K562 (cell line): Measurements from ENCODE around the gene ADORA1. TPM values are rescaled to one million over a fixed set of nuclear protein-coding genes. Genes with fewer than 3 reads are reported as not detected.

Source experiments
- ATAC-seq: fragments of 200-7000 bp; cut with Tn5 transposase; 3 replicates; pipeline ENCODE4 v1.9.1; 2020; ENCODE audit warnings: moderate library complexity
- BruUV-seq: library from RNA; stranded (reverse); fragments of 400-500 nt; replicated peaks from 2 replicates; lab custom pipeline; 2021; lab: Mats Ljungman, UMichigan
- CTCF ChIA-PET: fragments of 300-600 bp; formaldehyde crosslinking; extraction: SDS; loops from one replicate; lab custom pipeline; 2021; ENCODE audit warnings: low intra/inter-chr PET ratio; lab: Yijun Ruan, JAX
- POLR2A ChIA-PET: fragments of 300-600, 350-650 bp; sonication (Branson Sonifier 250); formaldehyde crosslinking; extraction: SDS; loops from one replicate; lab custom pipeline; 2021; ENCODE audit warnings: antibody characterized with exemption, inconsistent platforms; lab: Yijun Ruan, JAX
- DNase-seq, 4 experiments: peaks; one replicate each; pipeline versions ENCODE4 v3.0.0 to v3.0.0-alpha.2; 2011 to 2018; ENCODE audit warnings: low spot score in 3 of 4, mixed read lengths in 3 of 4; ENCODE audit errors: extremely low read depth in 1 of 4
- FAIRE-seq: peaks from 2 replicates; lab custom pipeline; 2011; peaks lifted over from hg19 to GRCh38; lab: Jason Lieb, UNC
- H2AFZ ChIP-seq: 2 replicates; pipeline ENCODE4 v1.6.0; 2011; ENCODE audit warnings: low read depth, low read length, control low read depth, inconsistent platforms
- H3K27ac ChIP-seq: fragments of 200-600 bp; 3 replicates; pipeline ENCODE4 v1.8.0; 2011; ENCODE audit warnings: low read depth, mild to moderate bottlenecking, control low read depth, inconsistent platforms, low read length, moderate library complexity, mixed read lengths; ENCODE audit errors: extremely low read depth
- H3K27me3 ChIP-seq, 2 experiments: fragments of 300-600 bp in 1 of 2; 2 replicates in 1 of 2; 3 replicates in 1 of 2; pipeline versions ENCODE4 v1.6.0 to v1.8.0; 2011; ENCODE audit warnings: inconsistent platforms in 2 of 2, low read length in 2 of 2, mild to moderate bottlenecking in 1 of 2, mixed read lengths in 1 of 2, moderate library complexity in 1 of 2; ENCODE audit not compliant: control insufficient read depth in 2 of 2, insufficient read depth in 2 of 2
- H3K36me3 ChIP-seq: fragments of 300-600 bp; 3 replicates; pipeline ENCODE4 v1.8.0; 2011; ENCODE audit warnings: mild to moderate bottlenecking, low read length, inconsistent platforms; ENCODE audit not compliant: control insufficient read depth, insufficient read depth
- H3K4me1 ChIP-seq, 2 experiments: fragments of 200-600 bp in 1 of 2; replicated peaks in 1 of 2; 2 replicates in 1 of 2; 3 replicates in 1 of 2; pipeline versions ENCODE4 v1.5.1 to v1.8.0; 2011; ENCODE audit warnings: inconsistent platforms in 2 of 2, low read length in 2 of 2, mild to moderate bottlenecking in 1 of 2, mixed read lengths in 1 of 2, moderate library complexity in 1 of 2; ENCODE audit not compliant: control insufficient read depth in 2 of 2, insufficient read depth in 2 of 2
- H3K4me2 ChIP-seq: 2 replicates; pipeline ENCODE4 v1.6.1; 2011; ENCODE audit warnings: low read length, control low read depth, inconsistent platforms, mixed read lengths; ENCODE audit not compliant: insufficient read depth
- H3K4me3 ChIP-seq: fragments of 200-600 bp; sonication (generic), shearing (Covaris generic); 2 replicates; pipeline ENCODE4 v1.5.1; 2016; ENCODE audit warnings: control low read depth, inconsistent platforms
- H3K79me2 ChIP-seq: fragments of 200-600 bp; 3 replicates; pipeline ENCODE4 v1.8.0; 2011; ENCODE audit warnings: low read length, inconsistent platforms; ENCODE audit not compliant: control insufficient read depth, insufficient read depth
- H3K9ac ChIP-seq, 2 experiments: 2 replicates each; pipeline versions ENCODE4 v1.6.0 to v1.6.1; 2011; ENCODE audit warnings: low read depth in 2 of 2, low read length in 2 of 2, control low read depth in 1 of 2, inconsistent platforms in 1 of 2, mild to moderate bottlenecking in 1 of 2, mixed read lengths in 1 of 2; ENCODE audit not compliant: insufficient read depth in 1 of 2
- H3K9me1 ChIP-seq: one replicate; pipeline ENCODE4 v1.6.0; 2011; ENCODE audit warnings: inconsistent platforms, mild to moderate bottlenecking, low read length, moderate library complexity; ENCODE audit not compliant: control insufficient read depth, insufficient read depth
- H3K9me3 ChIP-seq: replicated peaks from 2 replicates; pipeline ENCODE4 v1.5.1; 2011; ENCODE audit warnings: low read depth, low read length, inconsistent platforms; ENCODE audit not compliant: control insufficient read depth, insufficient read depth
- H4K20me1 ChIP-seq: replicated peaks from 2 replicates; pipeline ENCODE4 v1.6.1; 2011; ENCODE audit warnings: low read length, inconsistent platforms, mixed read lengths; ENCODE audit not compliant: control insufficient read depth, insufficient read depth
- CHD1 ChIP-seq: fragments of 200-600 bp; sonication (generic); IDR thresholded peaks from one replicate; pipeline ENCODE4 v1.6.1; 2012; ENCODE audit warnings: mild to moderate bottlenecking, moderate library complexity, low read length, inconsistent platforms
- CREB3 ChIP-seq: fragments of 450-650 bp; conservative IDR thresholded peaks from 2 replicates; pipeline ENCODE4 v1.6.1; 2016; ENCODE audit warnings: missing genetic modification characterization, low read depth, mild to moderate bottlenecking, missing compliant biosample characterization, moderate library complexity
- CSDE1 ChIP-seq, 2 experiments: fragments of 450-650 bp; IDR thresholded peaks; 2 replicates each; pipeline ENCODE4 v1.6.1; 2016; ENCODE audit warnings: mild to moderate bottlenecking in 1 of 2
- DPF2 ChIP-seq: fragments of 450-650 bp; IDR thresholded peaks from 2 replicates; pipeline ENCODE4 v1.6.1; 2016
- ELF1 ChIP-seq: fragments of 200-800 bp; sonication (Bioruptor generic); IDR thresholded peaks from 2 replicates; pipeline ENCODE4 v1.6.1; 2016; ENCODE audit warnings: missing genetic modification characterization, missing compliant biosample characterization
- GABPB2 ChIP-seq: fragments of 250-450 bp; sonication (Bioruptor Pico); conservative IDR thresholded peaks from 2 replicates; pipeline ENCODE4 v1.5.1; 2021; ENCODE audit warnings: mild to moderate bottlenecking
- GATAD2A ChIP-seq: fragments of 450-650 bp; IDR thresholded peaks from 2 replicates; pipeline ENCODE4 v1.6.1; 2017
- JUNB ChIP-seq: fragments of 450-650 bp; formaldehyde crosslinking; conservative IDR thresholded peaks from 2 replicates; pipeline ENCODE4 v1.4.0; 2020; ENCODE audit warnings: mild to moderate bottlenecking
- MXD1 ChIP-seq: fragments of 250-450 bp; sonication (Bioruptor Pico); IDR thresholded peaks from 2 replicates; pipeline ENCODE4 v1.8.0; 2021; ENCODE audit warnings: borderline replicate concordance, mild to moderate bottlenecking, moderate library complexity; ENCODE audit not compliant: poor library complexity, severe bottlenecking
- NFATC3 ChIP-seq: fragments of 450-650 bp; IDR thresholded peaks from 2 replicates; pipeline ENCODE4 v1.6.1; 2017; ENCODE audit warnings: mild to moderate bottlenecking
- PRMT5 ChIP-seq: sonication (generic); formaldehyde crosslinking; IDR thresholded peaks from 2 replicates; pipeline ENCODE4 v1.5.0; 2020; ENCODE audit warnings: missing genetic modification reagents
- THAP12 ChIP-seq: fragments of 250-450 bp; sonication (Bioruptor Pico); IDR thresholded peaks from 2 replicates; pipeline ENCODE4 v1.9.0; 2021; ENCODE audit warnings: mild to moderate bottlenecking, inconsistent platforms
- ZBTB7A ChIP-seq: IDR thresholded peaks from 2 replicates; pipeline ENCODE4 v1.6.1; 2011; ENCODE audit warnings: low read depth, mild to moderate bottlenecking, low read length, moderate library complexity, borderline replicate concordance; ENCODE audit not compliant: control insufficient read depth
- ZNF76 ChIP-seq: fragments of 250-450 bp; sonication (Bioruptor Pico); IDR thresholded peaks from 2 replicates; pipeline ENCODE4 v1.4.0; 2020; ENCODE audit warnings: mild to moderate bottlenecking, moderate library complexity, borderline replicate concordance
- WGBS: fragments of 100-300 bp; shearing (Covaris generic); methylation state at CpG from one replicate; pipeline ENCODE4 v1.1.6; 2016; ENCODE audit warnings: low coverage, mixed read lengths; ENCODE audit not compliant: insufficient coverage; ENCODE audit errors: missing lambda C conversion rate; 5-methylcytosine and 5-hydroxymethylcytosine counted together
- in situ Hi-C: fragments of 300-500 bp; cut with MboI; formaldehyde crosslinking; loops from 4 replicates; pipeline ENCODE4 v1.15.0; 2018; ENCODE audit warnings: inconsistent platforms, mixed read lengths
- intact Hi-C: fragments of 100-400 bp; cut with micrococcal nuclease; formaldehyde crosslinking; loops from 2 replicates; pipeline ENCODE4 v1.14.2; 2022
- polyA plus RNA-seq, 8 experiments: library from polyadenylated mRNA; depleted of rRNA in 4 of 8; stranded (reverse) in 5 of 8; unstranded in 3 of 8; fragments of >200 nt; fragmentation: Nextera tagmentation in 2 of 8; fragmentation: Illumina TruSeq in 1 of 8; extraction: Ambion mirVana in 2 of 8; extraction: Trizol in 1 of 8; gene quantifications; 2 replicates each; pipeline versions ENCODE4 v1.2.1 to v1.2.3, GENCODE V29; 2011 to 2014; ENCODE audit warnings: inconsistent platforms in 1 of 8, missing spikeins in 1 of 8
- total RNA-seq, 7 experiments: library from RNA; depleted of rRNA in 6 of 7; stranded (reverse); fragments of >200 nt in 6 of 7; fragmentation: Illumina TruSeq in 2 of 7; extraction: Trizol in 2 of 7; gene quantifications; 2 replicates each; pipeline versions ENCODE4 v1.2.1 to v1.2.3, GENCODE V29; 2011 to 2021; ENCODE audit warnings: low replicate concordance in 1 of 7
- TF ChIP-seq, protein P1 (sequence below): fragments of 450-650 bp; IDR thresholded peaks from 2 replicates; pipeline ENCODE4 v1.6.1; 2014; ENCODE audit warnings: low read depth, mild to moderate bottlenecking, moderate library complexity, borderline replicate concordance

The ADORA1 gene
- total and polyA plus RNA-seq, 9 of the 15 experiments (the other 6 are each of a cell fraction or from before 2014, with no cell fraction given) = not detected

- no TSS peak for BruUV-seq
- FAIRE-seq = no peak
Observed at GRCh38 chr1:203199481-203199815, 71.9 kb downstream of the ADORA1 start.

More at GRCh38 chr1:203199481-203199815, 71.9 kb downstream of the ADORA1 start:
- WGBS = 0% methylated on average over 6 of the region's 6 CpGs
- intact Hi-C loops = no loop called here
- no peaks in the 10 kb centered on the region; the same call in 1 of the 2 replicates for H4K20me1 ChIP-seq
- no peak overlapping the region for H2AFZ ChIP-seq
- no peaks in the 10 kb centered on the region for H3K9me1 ChIP-seq
- DNase-seq = no peak
- H3K4me1 ChIP-seq = no peaks in the 10 kb centered on the region
- ChIA-PET POLR2A (interaction anchor here (0.9 kb wide), 1 partner anchor 17 kb away, joined by 6 read pairs; no protein-coding TSS in a partner anchor), CTCF (no interaction called here)
- no peaks in the 10 kb centered on the region for H3K36me3 ChIP-seq
- in situ Hi-C loops = no loop called here
- H3K9me3 ChIP-seq = no peaks in the 10 kb centered on the region
- H3K27me3 ChIP-seq = peaks cover 34 to 41% of the 10 kb centered on the region in 2 experiments; a peak in 4 of 5 replicates
- no peaks in the 10 kb centered on the region for H3K79me2 ChIP-seq
- no peak for ATAC-seq
- no peak overlapping the region for H3K9ac ChIP-seq
- no peak overlapping the region for H3K4me3 ChIP-seq
- no peak overlapping the region for H3K4me2 ChIP-seq
- no peak overlapping the region for H3K27ac ChIP-seq
- no peak for TF ChIP-seq ZNF76
- TF ChIP-seq ZBTB7A = no peak
- TF ChIP-seq MXD1 = no peak
- no peak for TF ChIP-seq JUNB
- TF ChIP-seq CSDE1 (IDR thresholded peaks at IDR 0.05) = no peak
- no peak for TF ChIP-seq DPF2
- no peak for TF ChIP-seq NFATC3
- TF ChIP-seq CREB3 (tag) = no peak
- no peak for TF ChIP-seq ELF1
- TF ChIP-seq PRMT5 (CRISPR knock-in tag) = no peak
- TF ChIP-seq THAP12 = no peak
- TF ChIP-seq, protein P1, sequence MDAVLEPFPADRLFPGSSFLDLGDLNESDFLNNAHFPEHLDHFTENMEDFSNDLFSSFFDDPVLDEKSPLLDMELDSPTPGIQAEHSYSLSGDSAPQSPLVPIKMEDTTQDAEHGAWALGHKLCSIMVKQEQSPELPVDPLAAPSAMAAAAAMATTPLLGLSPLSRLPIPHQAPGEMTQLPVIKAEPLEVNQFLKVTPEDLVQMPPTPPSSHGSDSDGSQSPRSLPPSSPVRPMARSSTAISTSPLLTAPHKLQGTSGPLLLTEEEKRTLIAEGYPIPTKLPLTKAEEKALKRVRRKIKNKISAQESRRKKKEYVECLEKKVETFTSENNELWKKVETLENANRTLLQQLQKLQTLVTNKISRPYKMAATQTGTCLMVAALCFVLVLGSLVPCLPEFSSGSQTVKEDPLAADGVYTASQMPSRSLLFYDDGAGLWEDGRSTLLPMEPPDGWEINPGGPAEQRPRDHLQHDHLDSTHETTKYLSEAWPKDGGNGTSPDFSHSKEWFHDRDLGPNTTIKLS = no peak
- no peak for TF ChIP-seq GABPB2 (CRISPR knock-in tag)
- TF ChIP-seq CHD1 = no peak
- no peak for TF ChIP-seq GATAD2A
